Mesothelial cell of epicardium (in vitro differentiated cells): ENCODE results near the gene MAP3K3. TPM values are rescaled to one million over a fixed set of nuclear protein-coding genes. Genes with fewer than 3 reads are reported as not detected.

Experiments
- DNase-seq, 2 experiments: peaks; one replicate each; pipeline ENCODE4 v3.0.0; 2021; ENCODE audit warnings: low spot score in 2 of 2; ENCODE audit not compliant: unreplicated experiment in 2 of 2
- H3K27ac Mint-ChIP-seq: 2 replicates; pipeline ENCODE4 v1.8.0; 2021; ENCODE audit warnings: mixed read lengths
- H3K27me3 Mint-ChIP-seq: 2 replicates; pipeline ENCODE4 v1.8.0; 2021; ENCODE audit warnings: low read depth, mixed read lengths
- H3K36me3 Mint-ChIP-seq: 2 replicates; pipeline ENCODE4 v1.8.0; 2021; ENCODE audit warnings: mixed read lengths
- H3K4me1 Mint-ChIP-seq: 2 replicates; pipeline ENCODE4 v1.8.0; 2021; ENCODE audit warnings: mixed read lengths
- H3K4me3 Mint-ChIP-seq: 2 replicates; pipeline ENCODE4 v1.8.0; 2021; ENCODE audit warnings: mild to moderate bottlenecking, moderate library complexity, mixed read lengths
- H3K9me3 Mint-ChIP-seq: 2 replicates; pipeline ENCODE4 v1.8.0; 2021; ENCODE audit warnings: mixed read lengths
- total RNA-seq: library from RNA; stranded (reverse); gene quantifications from 3 replicates; pipeline ENCODE4 v1.2.1, GENCODE V29; 2021
- TF ChIP-seq, protein P1 (sequence below): fragments of 200-600 bp; sonication (generic); IDR thresholded peaks from one replicate; pipeline ENCODE4 v1.5.0; 2021; ENCODE audit warnings: antibody characterized with exemption; ENCODE audit not compliant: unreplicated experiment

MAP3K3 gene
- 23.1 to 24.0 TPM (median 23.4 TPM) in 3 replicates for total RNA-seq

DNA sequence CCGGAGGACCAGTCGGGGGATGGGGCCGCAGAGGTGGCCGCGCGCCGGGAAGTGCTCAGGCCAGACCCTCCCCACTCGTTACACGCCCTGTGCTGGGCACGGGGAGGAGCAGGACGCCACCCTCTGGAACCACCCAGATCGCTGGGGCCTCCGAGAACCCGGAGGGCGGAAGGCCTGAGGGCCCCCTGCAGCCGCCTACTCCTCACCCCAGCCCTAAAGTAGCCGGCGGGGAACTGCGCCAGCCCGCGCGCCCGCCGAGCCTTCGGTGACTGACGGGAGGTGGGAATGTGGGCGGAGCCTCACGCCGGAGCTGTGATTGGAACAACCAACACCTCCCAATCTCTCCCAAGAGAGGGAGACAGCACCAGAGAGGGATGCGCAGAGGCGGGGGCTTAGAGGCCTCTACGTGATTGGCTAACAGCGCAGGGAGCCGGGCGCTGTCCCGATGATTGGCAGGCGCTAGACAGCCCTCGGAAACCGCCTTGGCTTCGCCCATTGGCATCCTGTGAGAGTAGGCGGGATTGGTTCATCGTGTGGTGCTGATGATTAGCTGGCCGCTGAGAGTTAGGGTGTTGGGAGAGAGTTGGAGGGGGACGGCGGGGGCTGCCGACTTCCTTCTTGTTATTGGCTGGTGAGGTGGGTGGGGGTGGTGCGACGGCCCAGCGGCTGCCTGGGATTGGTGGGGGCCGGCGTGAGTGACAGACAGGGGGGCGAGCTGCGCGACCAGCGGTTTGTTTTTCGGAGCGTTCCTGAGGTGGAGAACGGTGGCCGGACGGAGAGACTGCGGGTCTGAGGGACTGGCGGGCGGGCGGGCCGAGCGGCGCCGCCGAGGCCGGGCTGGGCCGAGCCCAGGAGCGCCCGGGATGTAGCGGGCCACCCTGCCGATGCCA lies at the start of gene MAP3K3:
MAP3K3 (plus strand) TSS at position 734 of the 890 bp plus-strand sequence. CDS start 343 bp downstream, outside the sequence.
- Mint-ChIP-seq H3K4me3 (peak within 1 kb of the TSS; percentile 99), H3K27me3 (peaks cover 9% of the 10 kb centered on the region), H3K9me3 (no peaks in the 10 kb centered on the region), H3K27ac (peak within 1 kb of the TSS; percentile 96), H3K36me3 (no peaks in the 10 kb centered on the region), H3K4me1 (peaks cover 18% of the 10 kb centered on the region)
- TF ChIP-seq, protein P1, sequence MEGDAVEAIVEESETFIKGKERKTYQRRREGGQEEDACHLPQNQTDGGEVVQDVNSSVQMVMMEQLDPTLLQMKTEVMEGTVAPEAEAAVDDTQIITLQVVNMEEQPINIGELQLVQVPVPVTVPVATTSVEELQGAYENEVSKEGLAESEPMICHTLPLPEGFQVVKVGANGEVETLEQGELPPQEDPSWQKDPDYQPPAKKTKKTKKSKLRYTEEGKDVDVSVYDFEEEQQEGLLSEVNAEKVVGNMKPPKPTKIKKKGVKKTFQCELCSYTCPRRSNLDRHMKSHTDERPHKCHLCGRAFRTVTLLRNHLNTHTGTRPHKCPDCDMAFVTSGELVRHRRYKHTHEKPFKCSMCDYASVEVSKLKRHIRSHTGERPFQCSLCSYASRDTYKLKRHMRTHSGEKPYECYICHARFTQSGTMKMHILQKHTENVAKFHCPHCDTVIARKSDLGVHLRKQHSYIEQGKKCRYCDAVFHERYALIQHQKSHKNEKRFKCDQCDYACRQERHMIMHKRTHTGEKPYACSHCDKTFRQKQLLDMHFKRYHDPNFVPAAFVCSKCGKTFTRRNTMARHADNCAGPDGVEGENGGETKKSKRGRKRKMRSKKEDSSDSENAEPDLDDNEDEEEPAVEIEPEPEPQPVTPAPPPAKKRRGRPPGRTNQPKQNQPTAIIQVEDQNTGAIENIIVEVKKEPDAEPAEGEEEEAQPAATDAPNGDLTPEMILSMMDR = no peak
- peak; percentile 93 to 94 for DNase-seq

DNA sequence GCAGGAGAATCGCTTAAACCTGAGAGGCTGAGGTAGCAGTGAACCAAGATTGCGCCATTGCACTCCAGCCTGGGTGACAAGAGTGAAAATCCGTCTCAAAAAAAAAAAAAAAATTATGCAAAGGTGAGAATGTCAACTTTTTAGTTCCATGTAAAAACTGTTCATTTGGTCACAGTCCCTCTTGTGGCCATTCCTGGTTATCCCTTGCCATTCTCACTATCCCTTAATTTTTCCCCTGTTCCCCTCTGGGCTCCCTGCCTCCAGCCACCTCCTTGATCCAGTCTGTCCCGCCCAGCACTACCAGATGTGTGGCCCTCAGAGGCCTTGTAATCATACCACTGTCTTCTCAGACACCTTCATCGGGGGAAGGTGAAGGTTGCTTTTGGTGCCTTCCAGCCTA lies 48.6 kb upstream of the MAP3K3 start:
- H3K27ac Mint-ChIP-seq = no peak overlapping the region
- peaks cover 2% of the 10 kb centered on the region for H3K36me3 Mint-ChIP-seq
- H3K27me3 Mint-ChIP-seq = no peaks in the 10 kb centered on the region
- no peak for DNase-seq
- no peaks in the 10 kb centered on the region for H3K9me3 Mint-ChIP-seq
- no peak overlapping the region for H3K4me3 Mint-ChIP-seq
- H3K4me1 Mint-ChIP-seq = peaks cover 2% of the 10 kb centered on the region
- TF ChIP-seq, protein P1 = no peak

DNA sequence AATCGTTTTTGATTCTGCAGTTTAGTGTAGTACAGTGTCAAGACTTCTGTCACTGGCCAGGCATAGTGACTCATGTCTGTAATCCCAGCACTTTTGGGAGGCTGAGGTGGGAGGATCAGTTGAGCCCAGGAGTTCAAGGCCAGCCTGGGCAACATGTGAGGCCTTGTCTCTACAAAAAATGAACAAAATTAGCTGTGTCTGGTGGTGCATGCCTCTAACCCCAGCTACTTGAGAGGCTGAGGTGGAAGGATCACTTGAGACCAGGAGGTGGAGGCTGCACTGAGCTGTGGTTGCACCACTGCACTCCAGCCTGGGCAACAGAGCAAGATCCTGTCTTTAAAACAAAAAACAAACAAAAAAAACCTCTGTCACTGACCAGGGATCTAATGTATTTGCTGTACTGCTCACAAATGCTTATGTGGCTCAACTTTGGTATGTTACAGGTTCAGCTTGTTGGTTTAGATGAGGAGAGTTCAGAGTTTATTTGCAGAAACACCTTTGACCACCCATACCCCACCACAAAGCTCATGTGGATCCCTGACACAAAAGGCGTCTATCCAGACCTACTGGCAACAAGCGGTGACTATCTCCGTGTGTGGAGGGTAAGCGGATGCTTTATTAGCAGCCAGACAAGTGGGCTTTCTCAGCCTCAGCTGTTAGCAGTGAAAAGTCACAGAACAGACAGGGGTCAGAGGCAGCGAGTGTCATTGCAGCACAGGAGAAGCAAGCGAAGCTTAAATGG lies 44.0 kb upstream of the MAP3K3 start:
- Mint-ChIP-seq H3K4me3 (no peak overlapping the region), H3K36me3 (peaks cover 15% of the 10 kb centered on the region), H3K27ac (no peak overlapping the region), H3K27me3 (no peaks in the 10 kb centered on the region), H3K4me1 (peaks cover 19% of the 10 kb centered on the region), H3K9me3 (no peaks in the 10 kb centered on the region)
- no peak for DNase-seq
- TF ChIP-seq, protein P1 = no peak

DNA sequence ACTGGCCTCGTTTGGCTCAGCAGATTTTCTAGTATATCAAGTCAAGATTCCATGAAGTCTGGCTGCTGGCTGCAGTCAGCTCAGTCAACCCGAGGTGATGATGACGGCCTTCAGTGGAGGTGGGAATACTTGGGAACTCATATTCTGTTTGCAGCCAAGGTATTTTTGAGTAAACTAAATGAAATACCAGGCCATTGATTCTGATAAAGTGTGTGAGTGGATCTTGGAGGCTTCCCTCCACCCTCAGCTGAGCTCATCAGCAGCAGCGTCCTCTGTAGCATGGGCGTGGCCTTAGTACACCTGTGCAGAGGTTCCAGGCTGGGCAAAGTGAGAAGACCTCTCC lies 43.5 kb upstream of the MAP3K3 start:
- Mint-ChIP-seq H3K9me3 (no peaks in the 10 kb centered on the region), H3K36me3 (peaks cover 20% of the 10 kb centered on the region), H3K4me1 (peaks cover 19% of the 10 kb centered on the region), H3K27ac (peak overlapping the region; percentile 80), H3K27me3 (no peaks in the 10 kb centered on the region), H3K4me3 (no peak overlapping the region)
- TF ChIP-seq, protein P1 = no peak
- no peak for DNase-seq

DNA sequence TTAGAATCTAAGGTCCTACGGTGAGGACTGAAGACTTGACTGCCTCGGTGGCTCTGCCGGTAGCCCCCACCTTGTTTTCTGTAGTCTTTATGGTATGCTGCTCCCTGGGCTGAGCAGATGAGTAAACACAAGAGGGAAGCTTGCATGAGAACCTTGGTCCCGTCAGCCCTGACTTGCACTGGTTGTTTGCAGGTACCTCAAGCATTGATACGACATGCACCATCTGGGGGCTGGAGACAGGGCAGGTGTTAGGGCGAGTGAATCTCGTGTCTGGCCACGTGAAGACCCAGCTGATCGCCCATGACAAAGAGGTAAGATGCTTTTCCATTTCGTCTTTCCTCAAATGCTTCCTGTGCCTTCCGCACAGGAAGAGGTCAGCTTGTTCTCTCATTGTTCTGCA lies 42.6 kb upstream of the MAP3K3 start:
- Mint-ChIP-seq H3K4me1 (peaks cover 19% of the 10 kb centered on the region), H3K4me3 (no peak overlapping the region), H3K36me3 (peaks cover 23% of the 10 kb centered on the region), H3K27ac (peak overlapping the region; percentile 80), H3K9me3 (no peaks in the 10 kb centered on the region), H3K27me3 (no peaks in the 10 kb centered on the region)
- TF ChIP-seq, protein P1 = no peak
- no peak for DNase-seq
